SK-N-SH (cell line): Measurements from ENCODE around the gene RPL35A. TPM values are rescaled to one million over a fixed set of nuclear protein-coding genes. Genes with fewer than 3 reads are reported as not detected.
"Not testable (repeated sequence)": the region's sequence is repeated elsewhere in the genome, so short reads cannot be mapped to it uniquely, and the experiment has no call there.

Experiments
- CTCF ChIA-PET: fragments of 300-600, 350-600 bp; formaldehyde crosslinking; extraction: SDS; loops from one replicate; lab custom pipeline; 2021; lab: Yijun Ruan, JAX
- POLR2A ChIA-PET: fragments of 350-600 bp; sonication (Branson Sonifier 250); formaldehyde crosslinking; extraction: SDS; loops from one replicate; lab custom pipeline; 2020; ENCODE audit warnings: antibody characterized with exemption, inconsistent platforms; lab: Yijun Ruan, JAX
- DNase-seq: peaks from one replicate; pipeline ENCODE4 v3.0.0; 2012
- H2AFZ ChIP-seq: fragments of 200-600 bp; sonication (generic); 2 replicates; pipeline ENCODE4 v1.8.1; 2016; ENCODE audit warnings: antibody characterized with exemption, mild to moderate bottlenecking, low read depth
- H3F3A ChIP-seq: fragments of 200-600 bp; sonication (generic); replicated peaks from 2 replicates; pipeline ENCODE3; 2016; ENCODE audit warnings: antibody characterized with exemption, mild to moderate bottlenecking; ENCODE audit not compliant: insufficient read depth
- H3K27ac ChIP-seq, 2 experiments: fragments of 200-500 bp in 1 of 2; fragments of 200-600 bp in 1 of 2; sonication (Bioruptor generic) in 1 of 2; sonication (generic), shearing (Covaris generic) in 1 of 2; 2 replicates each; pipeline versions ENCODE4 v1.5.1 to v1.6.1; 2014 to 2016; ENCODE audit warnings: low read depth in 2 of 2, inconsistent platforms in 1 of 2, low read length in 1 of 2, mild to moderate bottlenecking in 1 of 2, mixed read lengths in 1 of 2
- H3K27me3 ChIP-seq: fragments of 200-600 bp; sonication (generic), shearing (Covaris generic); 2 replicates; pipeline ENCODE4 v1.6.1; 2016; ENCODE audit warnings: mixed run types; ENCODE audit not compliant: insufficient read depth
- H3K36me3 ChIP-seq, 2 experiments: fragments of 200-500 bp in 1 of 2; fragments of 200-600 bp in 1 of 2; sonication (Bioruptor generic) in 1 of 2; sonication (generic) in 1 of 2; replicated peaks in 1 of 2; 2 replicates each; pipeline versions ENCODE3 to v1.5.1; 2014 to 2016; ENCODE audit warnings: low read length in 1 of 2, mild to moderate bottlenecking in 1 of 2; ENCODE audit not compliant: insufficient read depth in 2 of 2, control insufficient read depth in 1 of 2
- H3K4me1 ChIP-seq, 2 experiments: fragments of 200-500 bp in 1 of 2; fragments of 200-600 bp in 1 of 2; sonication (Bioruptor generic) in 1 of 2; sonication (generic), shearing (Covaris generic) in 1 of 2; 2 replicates each; pipeline versions ENCODE4 v1.5.1 to v1.6.1; 2014 to 2016; ENCODE audit warnings: low read depth in 1 of 2, low read length in 1 of 2, mixed run types in 1 of 2; ENCODE audit not compliant: insufficient read depth in 2 of 2, control insufficient read depth in 1 of 2
- H3K4me2 ChIP-seq: fragments of 200-600 bp; sonication (generic), shearing (Covaris generic); 2 replicates; pipeline ENCODE4 v1.6.1; 2017; ENCODE audit warnings: mixed run types
- H3K4me3 ChIP-seq, 2 experiments: fragments of 200-500 bp in 1 of 2; fragments of 200-600 bp in 1 of 2; sonication (Bioruptor generic) in 1 of 2; sonication (generic), shearing (Covaris generic) in 1 of 2; 2 replicates each; pipeline versions ENCODE4 v1.5.1 to v1.8.1; 2014 to 2016; ENCODE audit warnings: low read depth in 2 of 2, inconsistent platforms in 1 of 2, low read length in 1 of 2, mild to moderate bottlenecking in 1 of 2, mixed read lengths in 1 of 2, moderate library complexity in 1 of 2
- H3K79me2 ChIP-seq: fragments of 200-600 bp; sonication (generic); 2 replicates; pipeline ENCODE4 v1.8.1; 2017; ENCODE audit warnings: mild to moderate bottlenecking; ENCODE audit not compliant: insufficient read depth
- H3K9ac ChIP-seq: fragments of 200-600 bp; sonication (generic); 2 replicates; pipeline ENCODE4 v1.6.1; 2017; ENCODE audit warnings: mixed run types
- H3K9me2 ChIP-seq: fragments of 200-600 bp; sonication (generic); 2 replicates; pipeline ENCODE4 v1.6.1; 2017; ENCODE audit warnings: mixed run types
- H3K9me3 ChIP-seq: fragments of 200-600 bp; sonication (generic); 2 replicates; pipeline ENCODE4 v1.6.1; 2017; ENCODE audit warnings: mixed run types, mild to moderate bottlenecking, moderate library complexity
- H4K20me1 ChIP-seq: fragments of 200-600 bp; sonication (generic); 2 replicates; pipeline ENCODE4 v1.6.1; 2017; ENCODE audit warnings: mild to moderate bottlenecking, mixed run types; ENCODE audit not compliant: insufficient read depth
- EZH2phosphoT487 ChIP-seq: fragments of 200-600 bp; sonication (generic); IDR thresholded peaks from 2 replicates; pipeline ENCODE4 v1.6.1; 2017; ENCODE audit warnings: low read depth, mixed run types, mild to moderate bottlenecking, antibody characterized with exemption, moderate library complexity, borderline replicate concordance
- FOSL2 ChIP-seq: IDR thresholded peaks from 2 replicates; pipeline ENCODE4 v1.4.0; 2012; ENCODE audit warnings: low read depth, mild to moderate bottlenecking, moderate library complexity, borderline replicate concordance
- JUND ChIP-seq: IDR thresholded peaks from 2 replicates; pipeline ENCODE4 v1.4.0; 2012
- RAD21 ChIP-seq: IDR thresholded peaks from 2 replicates; pipeline ENCODE4 v1.6.1; 2012; ENCODE audit warnings: mild to moderate bottlenecking, low read length
- RXRA ChIP-seq: IDR thresholded peaks from 2 replicates; pipeline ENCODE4 v1.4.0; 2012; ENCODE audit warnings: low read depth, mild to moderate bottlenecking, borderline replicate concordance
- SMC3 ChIP-seq: IDR thresholded peaks from 2 replicates; pipeline ENCODE4 v1.6.1; 2012; ENCODE audit warnings: low read depth, low read length, improper control_type of control experiment
- TAF1 ChIP-seq: IDR thresholded peaks from 2 replicates; pipeline ENCODE4 v1.6.1; 2012; ENCODE audit warnings: low read depth, mild to moderate bottlenecking, low read length, moderate library complexity, borderline replicate concordance
- TEAD4 ChIP-seq: IDR thresholded peaks from 2 replicates; pipeline ENCODE4 v1.4.0; 2012; ENCODE audit warnings: mild to moderate bottlenecking, borderline replicate concordance; ENCODE audit not compliant: insufficient read depth
- USF1 ChIP-seq: IDR thresholded peaks from 2 replicates; pipeline ENCODE4 v1.4.0; 2012; ENCODE audit warnings: low read depth, borderline replicate concordance
- ZBTB33 ChIP-seq: IDR thresholded peaks from 2 replicates; pipeline ENCODE4 v1.4.0; 2012; ENCODE audit warnings: low read depth, borderline replicate concordance
- WGBS: methylation state at CpG from one replicate; pipeline ENCODE4 v1.1.6; 2017; ENCODE audit warnings: low lambda C conversion rate; 5-methylcytosine and 5-hydroxymethylcytosine counted together
- polyA plus RNA-seq, 3 experiments: library from polyadenylated mRNA; depleted of rRNA; stranded (reverse); fragments of >200 nt; gene quantifications; 2 replicates each; pipeline ENCODE4 v1.2.3, GENCODE V29; 2012

RPL35A gene
- polyA plus RNA-seq, 1 of the 3 experiments (the other 2 are of a cell fraction): 875 TPM

- ChIA-PET POLR2A (interaction anchor here (0.9 kb wide), 1 partner anchor 9 kb away, joined by 4 read pairs; the partner anchor contains the start of gene RPL35A), CTCF (no interaction called here)
- H3K27me3 ChIP-seq: no peaks in the 10 kb centered on the region
- no peak overlapping the region for H3K9ac ChIP-seq
- H3K9me2 ChIP-seq: no peaks in the 10 kb centered on the region
- no peak for TF ChIP-seq RAD21
- TF ChIP-seq ZBTB33: 0 out of 2 replicates have a peak, but pooled peaks have one; percentile 10
- peaks cover 17% of the 10 kb centered on the region for H3K79me2 ChIP-seq
- 0 out of 2 replicates have a peak overlapping the region, but pooled peaks have one; percentile 80 for H3K4me2 ChIP-seq
- no peak for DNase-seq
- no peaks in the 10 kb centered on the region for H3K9me3 ChIP-seq
- H3K36me3 ChIP-seq: peaks cover 27 to 35% of the 10 kb centered on the region in 2 experiments
- 98% methylated on average over 4 of the region's 4 CpGs for WGBS
- H3F3A ChIP-seq: peaks cover 47% of the 10 kb centered on the region
- H3K27ac ChIP-seq: no peak overlapping the region
- no peak overlapping the region for H2AFZ ChIP-seq
- peaks cover 9 to 10% of the 10 kb centered on the region in 2 experiments; a peak in 2 of 4 replicates for H3K4me1 ChIP-seq
- peaks cover 20% of the 10 kb centered on the region for H4K20me1 ChIP-seq
- H3K4me3 ChIP-seq: no peak overlapping the region
Observed at GRCh38 chr3:197958346-197958745, 8.4 kb downstream of the RPL35A start.

GRCh38 chr3:197958848-197959247, 8.9 kb downstream of the RPL35A start:
- ChIA-PET CTCF (interaction anchor here (0.8 to 1.0 kb wide), 2 partner anchors 8 to 16 kb away, joined by 3 to 4 read pairs; no protein-coding TSS in a partner anchor), POLR2A (interaction anchor here (0.6 to 0.9 kb wide), 2 partner anchors 9 to 168 kb away, joined by 3 to 4 read pairs; partner anchors contain the start of genes LRCH3 and RPL35A)
- Histone ChIP-seq H3K4me2 (peak overlapping the region; percentile 80; the same call in 1 of the 2 replicates), H3K4me3 (peak overlapping the region in 1 of 2 experiments; percentile 73; a peak in 2 of 4 replicates), H3K79me2 (peaks cover 12% of the 10 kb centered on the region), H2AFZ (peak overlapping the region; percentile 75; the same call in 1 of the 2 replicates), H3F3A (peaks cover 42% of the 10 kb centered on the region), H4K20me1 (peaks cover 15% of the 10 kb centered on the region), H3K36me3 (peaks cover 22 to 31% of the 10 kb centered on the region in 2 experiments)
- H3K4me1 ChIP-seq, H3K9ac ChIP-seq, H3K9me3 ChIP-seq, H3K9me2 ChIP-seq, H3K27me3 ChIP-seq, DNase-seq, H3K27ac ChIP-seq: not testable (repeated sequence)
- 92% methylated on average over 19 of the region's 19 CpGs for WGBS

- peak overlapping the region; percentile 75 for H2AFZ ChIP-seq
- peaks cover 9% of the 10 kb centered on the region for H4K20me1 ChIP-seq
- H3K27me3 ChIP-seq: no peaks in the 10 kb centered on the region
- no peak for DNase-seq
- peaks cover 18 to 25% of the 10 kb centered on the region in 2 experiments for H3K36me3 ChIP-seq
- H3K9me3 ChIP-seq: no peaks in the 10 kb centered on the region
- peak overlapping the region; percentile 56 for H3K9ac ChIP-seq
- ChIA-PET CTCF (interaction anchor here (0.8 to 1.0 kb wide), 2 partner anchors 9 to 16 kb away, joined by 3 to 4 read pairs; no protein-coding TSS in a partner anchor), POLR2A (interaction anchor here (0.6 kb wide), 1 partner anchor 169 kb away, joined by 3 read pairs; the partner anchor contains the start of gene LRCH3)
- no peak for TF ChIP-seq JUND
- TF ChIP-seq SMC3: no peak
- no peak for TF ChIP-seq EZH2phosphoT487
- TF ChIP-seq TAF1: no peak
- TF ChIP-seq USF1: no peak
- no peak for TF ChIP-seq FOSL2
- TF ChIP-seq RXRA: no peak
- no peak for TF ChIP-seq TEAD4
- H3K4me1 ChIP-seq: peaks cover 7 to 8% of the 10 kb centered on the region in 2 experiments; a peak in 2 of 4 replicates
- peak overlapping the region; percentile 80 for H3K4me2 ChIP-seq
- H3K4me3 ChIP-seq: peak overlapping the region; percentile 73 to 75
- peak overlapping the region; percentile 50 to 66; a peak in 3 of 4 replicates for H3K27ac ChIP-seq
- 35% methylated on average over 6 of the region's 6 CpGs for WGBS
- H3K79me2 ChIP-seq: peaks cover 6% of the 10 kb centered on the region; the same call in 1 of the 2 replicates
- H3F3A ChIP-seq: peaks cover 37% of the 10 kb centered on the region
- H3K9me2 ChIP-seq: no peaks in the 10 kb centered on the region
Observed at GRCh38 chr3:197959500-197959890, 9.5 kb downstream of the RPL35A start.
